Activated CD4-positive, alpha-beta T cell treated with anti-CD3 and anti-CD28 coated beads, Interleukin-2, amount 10 ng/mL, durations not matched to agents 7 days and 5 days (primary cell): ENCODE data around the gene FBXL20. TPM values are rescaled to one million over a fixed set of nuclear protein-coding genes. Genes with fewer than 3 reads are reported as not detected.
"Not testable (repeated sequence)": the region's sequence is repeated elsewhere in the genome, so short reads cannot be mapped to it uniquely, and the experiment has no call there.

Source experiments
- CTCF ChIA-PET: fragments of 350-600 bp; sonication (Branson Sonifier 250); formaldehyde crosslinking; loops from one replicate; lab custom pipeline; 2021; ENCODE audit warnings: antibody characterized with exemption; lab: Charles Lee
- POLR2A ChIA-PET: fragments of 350-600 bp; sonication (Branson Sonifier 250); formaldehyde crosslinking; loops from one replicate; lab custom pipeline; 2021; ENCODE audit warnings: antibody characterized with exemption; lab: Charles Lee
- DNase-seq: peaks from one replicate; pipeline ENCODE4 v3.0.0-alpha.2; 2020
- H3K27ac Mint-ChIP-seq: one replicate; pipeline ENCODE4 v1.8.0; 2021; ENCODE audit warnings: mild to moderate bottlenecking, moderate library complexity, mixed read lengths
- H3K27me3 Mint-ChIP-seq: one replicate; pipeline ENCODE4 v1.8.0; 2021; ENCODE audit warnings: mixed read lengths
- H3K36me3 Mint-ChIP-seq: one replicate; pipeline ENCODE4 v1.8.0; 2021; ENCODE audit warnings: low read depth, mixed read lengths
- H3K4me1 Mint-ChIP-seq: one replicate; pipeline ENCODE4 v1.8.0; 2021; ENCODE audit warnings: mixed read lengths
- H3K4me3 Mint-ChIP-seq: one replicate; pipeline ENCODE4 v1.8.0; 2021; ENCODE audit warnings: mild to moderate bottlenecking, moderate library complexity, mixed read lengths
- H3K9me3 Mint-ChIP-seq: one replicate; pipeline ENCODE4 v1.8.0; 2021; ENCODE audit warnings: mixed read lengths
- total RNA-seq, 2 experiments: library from RNA; stranded (reverse); gene quantifications; one replicate each; pipeline ENCODE4 v1.2.3, GENCODE V29; 2021

The FBXL20 gene
- total RNA-seq, 2 experiments from 2014 or later, result 13.1 to 13.7 TPM

- DNase-seq, result no peak
- Mint-ChIP-seq H3K27ac (no peak overlapping the region), H3K9me3 (no peaks in the 10 kb centered on the region), H3K4me1 (no peaks in the 10 kb centered on the region), H3K4me3 (no peak overlapping the region), H3K36me3 (no peaks in the 10 kb centered on the region), H3K27me3 (no peaks in the 10 kb centered on the region)
- CTCF ChIA-PET, result interaction anchor here (0.6 kb wide), 2 partner anchors 29 to 101 kb away, joined by 4 read pairs; no protein-coding TSS in a partner anchor
- POLR2A ChIA-PET, result no interaction called here
These were observed 59.9 kb downstream of the FBXL20 start for GRCh38 chr17:39341541-39341940.

GRCh38 chr17:39340731-39341130 is 60.7 kb downstream of the FBXL20 start:
- H3K27me3 Mint-ChIP-seq, result no peaks in the 10 kb centered on the region
- ChIA-PET POLR2A (no interaction called here), CTCF (no interaction called here)
- no peaks in the 10 kb centered on the region for H3K4me1 Mint-ChIP-seq
- no peak overlapping the region for H3K4me3 Mint-ChIP-seq
- no peaks in the 10 kb centered on the region for H3K9me3 Mint-ChIP-seq
- no peak overlapping the region for H3K27ac Mint-ChIP-seq
- no peak for DNase-seq
- peaks cover 4% of the 10 kb centered on the region for H3K36me3 Mint-ChIP-seq

- Mint-ChIP-seq H3K9me3 (no peaks in the 10 kb centered on the region), H3K4me3 (no peak overlapping the region), H3K4me1 (no peaks in the 10 kb centered on the region), H3K36me3 (peaks cover 4% of the 10 kb centered on the region), H3K27me3 (no peaks in the 10 kb centered on the region), H3K27ac (no peak overlapping the region)
- ChIA-PET POLR2A (no interaction called here), CTCF (interaction anchor here (0.8 kb wide), 1 partner anchor 14 kb away, joined by 4 read pairs; no protein-coding TSS in a partner anchor)
- no peak for DNase-seq
These were observed 62.2 kb downstream of the FBXL20 start for GRCh38 chr17:39339272-39339671.

DNA sequence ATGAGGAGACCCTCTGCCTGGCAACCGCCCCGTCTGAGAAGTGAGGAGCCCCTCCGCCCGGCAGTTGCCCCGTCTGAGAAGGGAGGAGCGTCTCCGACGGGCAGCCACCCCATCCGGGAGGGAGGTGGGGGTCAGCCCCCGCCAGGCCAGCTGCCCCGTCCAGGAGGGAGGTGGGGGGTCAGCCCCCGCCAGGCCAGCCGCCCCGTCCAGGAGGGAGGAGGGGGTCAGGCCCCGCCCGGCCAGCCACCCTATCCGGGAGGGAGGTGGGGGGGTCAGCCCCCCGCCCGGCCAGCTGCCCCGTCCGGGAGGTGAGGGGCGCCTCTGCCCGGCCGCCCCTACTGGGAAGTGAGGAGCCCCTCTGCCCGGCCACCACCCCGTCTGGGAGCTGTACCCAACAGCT is 63.8 kb downstream of the FBXL20 start:
- H3K9me3 Mint-ChIP-seq, H3K36me3 Mint-ChIP-seq, H3K27ac Mint-ChIP-seq, H3K4me1 Mint-ChIP-seq, H3K4me3 Mint-ChIP-seq, CTCF ChIA-PET, POLR2A ChIA-PET, DNase-seq, H3K27me3 Mint-ChIP-seq: not testable (repeated sequence)

GRCh38 chr17:39335704-39336223 is 65.7 kb downstream of the FBXL20 start:
- H3K4me3 Mint-ChIP-seq, result no peak overlapping the region
- DNase-seq, result no peak
- no peaks in the 10 kb centered on the region for H3K9me3 Mint-ChIP-seq
- POLR2A ChIA-PET, result no interaction called here
- no peaks in the 10 kb centered on the region for H3K27me3 Mint-ChIP-seq
- H3K36me3 Mint-ChIP-seq, result peaks cover 4% of the 10 kb centered on the region
- no peaks in the 10 kb centered on the region for H3K4me1 Mint-ChIP-seq
- no peak overlapping the region for H3K27ac Mint-ChIP-seq
- CTCF ChIA-PET, result no interaction called here

DNA sequence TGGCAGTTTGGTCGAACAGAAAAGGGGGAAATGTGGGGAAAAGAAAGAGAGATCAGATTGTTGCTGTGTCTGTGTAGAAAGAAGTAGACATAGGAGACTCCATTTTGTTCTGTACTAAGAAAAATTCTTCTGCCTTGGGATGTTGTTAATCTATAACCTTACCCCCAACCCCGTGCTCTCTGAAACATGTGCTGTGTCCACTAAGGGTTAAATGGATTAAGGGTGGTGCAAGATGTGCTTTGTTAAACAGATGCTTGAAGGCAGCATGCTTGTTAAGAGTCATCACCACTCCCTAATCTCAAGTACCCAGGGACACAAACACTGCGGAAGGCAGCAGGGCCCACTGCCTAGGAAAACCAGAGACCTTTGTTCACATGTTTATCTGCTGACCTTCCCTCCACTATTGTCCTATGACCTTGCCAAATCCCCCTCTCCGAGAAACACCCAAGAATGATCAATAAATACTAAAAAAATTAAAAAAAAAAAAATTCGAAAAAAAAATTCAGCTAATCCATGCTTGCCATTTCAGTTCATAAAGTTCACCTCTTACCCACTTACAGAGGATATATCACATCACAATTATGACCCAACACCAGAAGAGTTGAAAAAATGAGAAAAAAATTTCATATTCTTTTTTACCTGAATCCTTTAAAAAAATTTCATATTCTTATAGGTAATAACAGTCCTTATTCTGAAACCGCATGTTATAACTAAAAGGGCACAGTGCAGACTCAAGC is 67.2 kb downstream of the FBXL20 start:
- H3K4me3 Mint-ChIP-seq, H3K9me3 Mint-ChIP-seq, H3K4me1 Mint-ChIP-seq, H3K27me3 Mint-ChIP-seq, CTCF ChIA-PET, DNase-seq, H3K36me3 Mint-ChIP-seq, POLR2A ChIA-PET, H3K27ac Mint-ChIP-seq: not testable (repeated sequence)

DNA sequence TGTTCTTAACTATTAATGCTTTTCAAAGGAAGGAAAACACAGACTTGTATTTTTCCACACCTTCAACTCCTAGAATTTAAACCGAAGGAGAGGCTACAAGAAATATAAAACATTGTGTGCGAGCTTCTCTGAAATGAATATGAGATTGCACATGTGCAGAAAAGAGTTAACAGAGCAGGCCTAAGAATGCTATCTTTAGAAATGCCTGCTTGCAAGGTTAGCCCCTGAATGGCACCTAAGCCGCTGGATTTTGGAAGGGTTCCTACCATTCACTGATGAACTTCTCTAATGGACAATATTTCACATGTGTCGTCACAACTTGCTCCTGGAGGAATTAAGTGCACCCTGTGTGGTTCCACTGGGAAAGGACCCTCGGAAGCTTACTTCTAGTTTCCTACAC is 69.3 kb downstream of the FBXL20 start:
- Mint-ChIP-seq H3K9me3 (no peaks in the 10 kb centered on the region), H3K4me1 (no peaks in the 10 kb centered on the region), H3K4me3 (no peak overlapping the region), H3K27me3 (no peaks in the 10 kb centered on the region), H3K27ac (no peak overlapping the region), H3K36me3 (peaks cover 4% of the 10 kb centered on the region)
- ChIA-PET CTCF (interaction anchor here (0.6 kb wide), 2 partner anchors 18 to 22 kb away, joined by 3 read pairs; no protein-coding TSS in a partner anchor), POLR2A (no interaction called here)
- no peak for DNase-seq

GRCh38 chr17:39328815-39329214 is 72.6 kb downstream of the FBXL20 start:
- ChIA-PET POLR2A (no interaction called here), CTCF (no interaction called here)
- Mint-ChIP-seq H3K27ac (no peak overlapping the region), H3K36me3 (peaks cover 2% of the 10 kb centered on the region), H3K27me3 (no peaks in the 10 kb centered on the region), H3K4me1 (no peaks in the 10 kb centered on the region), H3K4me3 (no peak overlapping the region), H3K9me3 (no peaks in the 10 kb centered on the region)
- no peak for DNase-seq

GRCh38 chr17:39327109-39327508 is 74.3 kb downstream of the FBXL20 start:
- ChIA-PET POLR2A (no interaction called here), CTCF (no interaction called here)
- H3K4me3 Mint-ChIP-seq, result no peak overlapping the region
- no peak for DNase-seq
- H3K4me1 Mint-ChIP-seq, result no peaks in the 10 kb centered on the region
- H3K27me3 Mint-ChIP-seq, result no peaks in the 10 kb centered on the region
- no peak overlapping the region for H3K27ac Mint-ChIP-seq
- H3K36me3 Mint-ChIP-seq, result peaks cover 2% of the 10 kb centered on the region
- H3K9me3 Mint-ChIP-seq, result no peaks in the 10 kb centered on the region

DNA sequence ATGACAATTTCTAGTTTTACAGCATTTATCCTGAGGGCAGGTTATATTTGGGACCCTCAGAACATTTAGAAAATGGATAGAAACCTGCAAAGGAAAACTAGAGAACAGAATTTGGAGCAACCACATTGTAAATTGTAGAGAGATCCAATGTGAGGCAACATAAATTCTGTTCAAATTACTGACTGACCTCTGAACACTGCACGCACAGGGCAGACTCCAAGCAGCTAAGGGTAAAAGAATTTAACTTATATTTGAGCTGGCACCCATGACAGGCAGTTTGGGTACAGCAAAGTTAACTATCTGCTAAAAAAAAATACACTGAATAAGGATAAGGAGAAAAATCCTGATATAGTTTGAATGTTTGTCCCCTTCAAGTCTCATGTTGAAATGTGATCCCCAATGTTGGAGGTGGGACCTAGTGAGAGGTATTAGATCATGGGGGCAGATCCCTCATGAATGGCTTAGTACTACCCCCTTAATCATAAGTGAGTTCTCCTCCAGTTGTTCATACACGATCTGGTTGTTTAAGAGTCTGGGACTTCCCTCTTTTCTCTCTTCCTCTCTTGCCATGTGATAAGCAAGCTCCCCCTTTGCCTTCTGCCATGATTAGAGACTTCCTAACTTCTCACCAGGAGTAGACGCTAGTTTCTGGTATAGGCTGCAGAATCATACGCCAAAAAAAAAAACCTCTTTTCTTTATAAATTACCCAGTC is 75.7 kb downstream of the FBXL20 start:
- DNase-seq, result no peak
- Mint-ChIP-seq H3K4me3 (no peak overlapping the region), H3K27ac (no peak overlapping the region), H3K9me3 (no peaks in the 10 kb centered on the region), H3K4me1 (no peaks in the 10 kb centered on the region), H3K36me3 (peaks cover 2% of the 10 kb centered on the region), H3K27me3 (no peaks in the 10 kb centered on the region)
- ChIA-PET CTCF (interaction anchor here (1.3 kb wide), 1 partner anchor 15 kb away, joined by 3 read pairs; no protein-coding TSS in a partner anchor), POLR2A (no interaction called here)

DNA sequence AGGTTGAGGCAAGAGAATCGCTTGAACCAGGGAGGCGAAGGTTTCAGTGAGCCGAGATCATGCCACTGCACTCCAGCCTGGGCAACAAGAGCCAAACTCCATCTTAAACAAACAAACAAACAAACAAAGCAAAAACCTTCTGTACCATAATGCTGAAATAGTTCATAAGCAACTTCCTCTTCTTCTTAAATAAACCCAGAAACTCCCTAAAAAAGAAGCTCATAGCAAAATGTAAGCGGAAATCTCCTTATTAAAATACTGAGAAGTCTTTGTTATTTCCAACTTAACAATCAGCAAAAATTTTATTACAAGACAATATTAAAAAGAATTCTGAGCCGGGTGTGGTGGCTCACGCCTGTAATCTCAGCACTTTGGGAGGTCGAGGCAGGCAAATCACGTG is 82.8 kb downstream of the FBXL20 start:
- POLR2A ChIA-PET, result no interaction called here
- CTCF ChIA-PET, result no interaction called here
- no peak overlapping the region for H3K27ac Mint-ChIP-seq
- no peak overlapping the region for H3K4me3 Mint-ChIP-seq
- H3K9me3 Mint-ChIP-seq, result no peaks in the 10 kb centered on the region
- H3K27me3 Mint-ChIP-seq, result no peaks in the 10 kb centered on the region
- no peaks in the 10 kb centered on the region for H3K4me1 Mint-ChIP-seq
- H3K36me3 Mint-ChIP-seq, result no peaks in the 10 kb centered on the region
- DNase-seq, result no peak

DNA sequence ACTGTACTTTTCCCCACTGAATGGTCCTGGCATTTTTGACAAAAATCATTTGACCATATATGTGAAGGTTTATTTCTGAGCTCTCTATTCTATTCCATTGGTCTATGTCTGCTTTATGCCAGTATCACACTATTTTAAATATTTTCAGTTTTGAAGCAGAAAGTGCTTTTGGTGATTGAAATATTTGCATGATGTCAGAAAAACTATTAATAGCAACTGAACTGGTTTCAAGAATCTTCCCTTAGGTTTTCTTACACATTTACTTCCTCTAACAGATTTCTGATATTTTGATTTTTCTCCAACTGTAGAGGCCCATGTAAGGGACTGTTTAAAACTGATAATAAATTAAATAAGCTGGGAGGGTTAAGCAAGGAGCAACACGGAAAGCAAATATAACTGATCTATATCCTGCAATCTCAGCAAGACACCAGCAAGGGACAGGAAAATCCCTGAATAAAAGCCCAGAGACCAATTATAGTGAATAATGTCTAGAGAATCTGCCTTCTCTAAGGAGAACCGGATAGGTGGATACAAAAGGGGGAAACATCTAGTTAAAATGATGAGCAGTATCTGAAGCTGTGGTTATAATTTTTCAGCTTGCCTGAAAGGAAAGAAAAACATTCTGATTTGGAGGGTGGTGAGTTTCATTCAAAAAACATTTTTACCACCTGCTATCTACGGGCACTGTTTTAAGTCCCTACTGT is 94.8 kb downstream of the FBXL20 start:
- ChIA-PET CTCF (no interaction called here), POLR2A (no interaction called here)
- Mint-ChIP-seq H3K4me1 (no peaks in the 10 kb centered on the region), H3K27me3 (no peaks in the 10 kb centered on the region), H3K9me3 (no peaks in the 10 kb centered on the region), H3K4me3 (no peak overlapping the region), H3K36me3 (no peaks in the 10 kb centered on the region), H3K27ac (no peak overlapping the region)
- no peak for DNase-seq

GRCh38 chr17:39305978-39306377 is 95.4 kb downstream of the FBXL20 start:
- Mint-ChIP-seq H3K27ac (no peak overlapping the region), H3K36me3 (no peaks in the 10 kb centered on the region), H3K4me3 (no peak overlapping the region), H3K27me3 (no peaks in the 10 kb centered on the region), H3K4me1 (no peaks in the 10 kb centered on the region), H3K9me3 (no peaks in the 10 kb centered on the region)
- CTCF ChIA-PET, result interaction anchor here (0.6 kb wide), 1 partner anchor 836 kb away, joined by 5 read pairs; no protein-coding TSS in a partner anchor
- POLR2A ChIA-PET, result no interaction called here
- DNase-seq, result no peak
